LNCAP (cell line): Measurements from ENCODE around the gene CCDC92.

Experiments
- CTCF ChIP-seq: fragments of 450-650 bp; IDR thresholded peaks from 2 replicates; pipeline ENCODE4 v1.5.1; 2017; ENCODE audit warnings: mild to moderate bottlenecking

The CCDC92 gene

GRCh38 chr12:123991372-123991951 is 18.8 kb upstream of the CCDC92 start:
- no peak for TF ChIP-seq CTCF

GRCh38 chr12:123990511-123990910 is 17.9 kb upstream of the CCDC92 start:
- TF ChIP-seq CTCF, result no peak

- TF ChIP-seq CTCF, result no peak
Observed at GRCh38 chr12:123989753-123990152, 17.1 kb upstream of the CCDC92 start.

- TF ChIP-seq CTCF, result no peak
Observed at GRCh38 chr12:123989168-123989567, 16.5 kb upstream of the CCDC92 start.

GRCh38 chr12:123987022-123987421 is 14.4 kb upstream of the CCDC92 start:
- no peak for TF ChIP-seq CTCF

- no peak for TF ChIP-seq CTCF
Observed at GRCh38 chr12:123986374-123986965, 13.8 kb upstream of the CCDC92 start.

GRCh38 chr12:123984903-123985302 is 12.3 kb upstream of the CCDC92 start:
- TF ChIP-seq CTCF, result no peak
